ENCODE data around the gene CEP85L. TPM values are rescaled to one million over a fixed set of nuclear protein-coding genes. Genes with fewer than 3 reads are reported as not detected.

CEP85L gene
- total and polyA plus RNA-seq, 2 of the 13 experiments (the other 11 are each of a cell fraction or from before 2014, with no cell fraction given), result 0.44 to 1.7 TPM

DNA sequence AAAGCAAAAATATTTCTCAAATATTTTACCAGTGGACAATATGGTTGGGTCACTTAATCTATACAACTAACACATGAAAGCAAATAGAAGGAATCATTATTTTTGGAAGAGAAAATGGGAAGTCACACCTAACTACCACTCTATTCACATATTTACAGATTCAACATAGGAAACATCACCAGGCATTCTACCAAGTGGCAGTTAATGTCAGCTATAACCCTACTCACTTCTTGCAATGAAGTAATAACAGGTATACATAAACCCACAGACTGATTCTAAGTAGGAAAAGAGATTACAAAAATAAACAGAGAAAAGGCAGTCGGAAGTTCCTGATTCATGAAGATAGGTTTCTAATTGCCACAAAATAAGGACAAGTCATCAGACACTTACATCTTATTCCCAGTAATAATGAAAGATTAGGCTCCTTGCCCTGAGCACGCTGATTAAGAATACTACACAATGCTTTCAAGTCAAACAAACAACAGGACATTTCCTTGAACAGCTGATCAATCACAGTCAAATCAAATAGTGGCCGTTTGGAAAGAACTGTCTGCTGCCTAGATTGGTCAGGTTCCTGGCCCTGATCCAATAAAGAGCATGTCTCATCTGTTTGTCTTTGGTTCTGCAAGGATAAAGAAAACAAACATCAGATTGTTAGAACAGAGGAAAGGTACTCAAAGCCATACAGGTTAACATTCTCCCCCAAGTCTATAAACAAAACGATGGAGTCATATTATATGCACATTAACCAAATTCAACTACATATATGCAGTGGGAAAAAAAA lies 182.5 kb downstream of the CEP85L start (continued):
- TF ChIP-seq, protein P1, sequence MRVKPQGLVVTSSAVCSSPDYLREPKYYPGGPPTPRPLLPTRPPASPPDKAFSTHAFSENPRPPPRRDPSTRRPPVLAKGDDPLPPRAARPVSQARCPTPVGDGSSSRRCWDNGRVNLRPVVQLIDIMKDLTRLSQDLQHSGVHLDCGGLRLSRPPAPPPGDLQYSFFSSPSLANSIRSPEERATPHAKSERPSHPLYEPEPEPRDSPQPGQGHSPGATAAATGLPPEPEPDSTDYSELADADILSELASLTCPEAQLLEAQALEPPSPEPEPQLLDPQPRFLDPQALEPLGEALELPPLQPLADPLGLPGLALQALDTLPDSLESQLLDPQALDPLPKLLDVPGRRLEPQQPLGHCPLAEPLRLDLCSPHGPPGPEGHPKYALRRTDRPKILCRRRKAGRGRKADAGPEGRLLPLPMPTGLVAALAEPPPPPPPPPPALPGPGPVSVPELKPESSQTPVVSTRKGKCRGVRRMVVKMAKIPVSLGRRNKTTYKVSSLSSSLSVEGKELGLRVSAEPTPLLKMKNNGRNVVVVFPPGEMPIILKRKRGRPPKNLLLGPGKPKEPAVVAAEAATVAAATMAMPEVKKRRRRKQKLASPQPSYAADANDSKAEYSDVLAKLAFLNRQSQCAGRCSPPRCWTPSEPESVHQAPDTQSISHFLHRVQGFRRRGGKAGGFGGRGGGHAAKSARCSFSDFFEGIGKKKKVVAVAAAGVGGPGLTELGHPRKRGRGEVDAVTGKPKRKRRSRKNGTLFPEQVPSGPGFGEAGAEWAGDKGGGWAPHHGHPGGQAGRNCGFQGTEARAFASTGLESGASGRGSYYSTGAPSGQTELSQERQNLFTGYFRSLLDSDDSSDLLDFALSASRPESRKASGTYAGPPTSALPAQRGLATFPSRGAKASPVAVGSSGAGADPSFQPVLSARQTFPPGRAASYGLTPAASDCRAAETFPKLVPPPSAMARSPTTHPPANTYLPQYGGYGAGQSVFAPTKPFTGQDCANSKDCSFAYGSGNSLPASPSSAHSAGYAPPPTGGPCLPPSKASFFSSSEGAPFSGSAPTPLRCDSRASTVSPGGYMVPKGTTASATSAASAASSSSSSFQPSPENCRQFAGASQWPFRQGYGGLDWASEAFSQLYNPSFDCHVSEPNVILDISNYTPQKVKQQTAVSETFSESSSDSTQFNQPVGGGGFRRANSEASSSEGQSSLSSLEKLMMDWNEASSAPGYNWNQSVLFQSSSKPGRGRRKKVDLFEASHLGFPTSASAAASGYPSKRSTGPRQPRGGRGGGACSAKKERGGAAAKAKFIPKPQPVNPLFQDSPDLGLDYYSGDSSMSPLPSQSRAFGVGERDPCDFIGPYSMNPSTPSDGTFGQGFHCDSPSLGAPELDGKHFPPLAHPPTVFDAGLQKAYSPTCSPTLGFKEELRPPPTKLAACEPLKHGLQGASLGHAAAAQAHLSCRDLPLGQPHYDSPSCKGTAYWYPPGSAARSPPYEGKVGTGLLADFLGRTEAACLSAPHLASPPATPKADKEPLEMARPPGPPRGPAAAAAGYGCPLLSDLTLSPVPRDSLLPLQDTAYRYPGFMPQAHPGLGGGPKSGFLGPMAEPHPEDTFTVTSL (CRISPR knock-in tag; IDR thresholded peaks at IDR 0.05; ENCODE audit: borderline replicate concordance), result peak; percentile 81; the same call in 1 of the 2 replicates
- TF ChIP-seq CEBPB (IDR thresholded peaks at IDR 0.05; ENCODE audit: borderline replicate concordance, low read depth, low read length) (peak; percentile 29; the same call in 1 of the 2 replicates), ZNF382 (CRISPR knock-in tag; IDR thresholded peaks at IDR 0.05; ENCODE audit: borderline replicate concordance) (no peak), FOXA1 (IDR thresholded peaks at IDR 0.05) (peak; percentile 53; the same call in 1 of the 2 replicates), FOXA1 (CRISPR knock-in tag; IDR thresholded peaks at IDR 0.05) (peak; percentile 21; the same call in 1 of the 2 replicates), RXRA (CRISPR knock-in tag; IDR thresholded peaks at IDR 0.05) (no peak), SAP130 (CRISPR knock-in tag; IDR thresholded peaks at IDR 0.05; ENCODE audit: low read depth) (peak; percentile 45; the same call in 1 of the 2 replicates), HOXD1 (CRISPR knock-in tag; IDR thresholded peaks at IDR 0.05) (peak; percentile 81), NR0B2 (CRISPR knock-in tag; IDR thresholded peaks at IDR 0.05) (no peak), BCL6 (CRISPR knock-in tag; IDR thresholded peaks at IDR 0.05) (peak; percentile 50; the same call in 1 of the 2 replicates), PAXIP1 (CRISPR knock-in tag; conservative IDR thresholded peaks at IDR 0.05) (peak; percentile 51), CERS6 (CRISPR knock-in tag; IDR thresholded peaks at IDR 0.05) (no peak), HDAC2 (CRISPR knock-in tag; IDR thresholded peaks at IDR 0.05) (peak; percentile 33), TOPORS (CRISPR knock-in tag; IDR thresholded peaks at IDR 0.05) (no peak), PHF21A (CRISPR knock-in tag; IDR thresholded peaks at IDR 0.05) (peak; percentile 58; the same call in 1 of the 2 replicates), GFI1 (CRISPR knock-in tag; IDR thresholded peaks at IDR 0.05; ENCODE audit: borderline replicate concordance) (peak; percentile 99), ZNF782 (CRISPR knock-in tag; IDR thresholded peaks at IDR 0.05; ENCODE audit: borderline replicate concordance) (no peak), FOXA3 (CRISPR knock-in tag; IDR thresholded peaks at IDR 0.05) (peak; percentile 81)
- TF ChIP-seq, protein P2, sequence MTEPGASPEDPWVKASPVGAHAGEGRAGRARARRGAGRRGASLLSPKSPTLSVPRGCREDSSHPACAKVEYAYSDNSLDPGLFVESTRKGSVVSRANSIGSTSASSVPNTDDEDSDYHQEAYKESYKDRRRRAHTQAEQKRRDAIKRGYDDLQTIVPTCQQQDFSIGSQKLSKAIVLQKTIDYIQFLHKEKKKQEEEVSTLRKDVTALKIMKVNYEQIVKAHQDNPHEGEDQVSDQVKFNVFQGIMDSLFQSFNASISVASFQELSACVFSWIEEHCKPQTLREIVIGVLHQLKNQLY (CRISPR knock-in tag; IDR thresholded peaks at IDR 0.05), result no peak

All from HepG2 (cell line).